WTC11 (cell line): ENCODE results near the gene GFOD1.

Experiments used
- MXD4 ChIP-seq: fragments of 250-450 bp; sonication (Bioruptor Pico); IDR thresholded peaks from 2 replicates; pipeline ENCODE4 v1.8.0; 2021; ENCODE audit warnings: mild to moderate bottlenecking, moderate library complexity, borderline replicate concordance
- TEAD4 ChIP-seq: sonication (generic); formaldehyde crosslinking; IDR thresholded peaks from 2 replicates; pipeline ENCODE4 v1.8.0; 2022; ENCODE audit warnings: mild to moderate bottlenecking, missing genetic modification reagents
- ZNF263 ChIP-seq: sonication (generic); formaldehyde crosslinking; IDR thresholded peaks from 2 replicates; pipeline ENCODE4 v1.8.1; 2022; ENCODE audit warnings: low read depth, mild to moderate bottlenecking, moderate library complexity, missing genetic modification reagents
- TF ChIP-seq, protein P1 (sequence below): fragments of 200-600 bp; IDR thresholded peaks from 2 replicates; pipeline ENCODE4 v1.8.0; 2022; ENCODE audit warnings: antibody characterized with exemption

DNA sequence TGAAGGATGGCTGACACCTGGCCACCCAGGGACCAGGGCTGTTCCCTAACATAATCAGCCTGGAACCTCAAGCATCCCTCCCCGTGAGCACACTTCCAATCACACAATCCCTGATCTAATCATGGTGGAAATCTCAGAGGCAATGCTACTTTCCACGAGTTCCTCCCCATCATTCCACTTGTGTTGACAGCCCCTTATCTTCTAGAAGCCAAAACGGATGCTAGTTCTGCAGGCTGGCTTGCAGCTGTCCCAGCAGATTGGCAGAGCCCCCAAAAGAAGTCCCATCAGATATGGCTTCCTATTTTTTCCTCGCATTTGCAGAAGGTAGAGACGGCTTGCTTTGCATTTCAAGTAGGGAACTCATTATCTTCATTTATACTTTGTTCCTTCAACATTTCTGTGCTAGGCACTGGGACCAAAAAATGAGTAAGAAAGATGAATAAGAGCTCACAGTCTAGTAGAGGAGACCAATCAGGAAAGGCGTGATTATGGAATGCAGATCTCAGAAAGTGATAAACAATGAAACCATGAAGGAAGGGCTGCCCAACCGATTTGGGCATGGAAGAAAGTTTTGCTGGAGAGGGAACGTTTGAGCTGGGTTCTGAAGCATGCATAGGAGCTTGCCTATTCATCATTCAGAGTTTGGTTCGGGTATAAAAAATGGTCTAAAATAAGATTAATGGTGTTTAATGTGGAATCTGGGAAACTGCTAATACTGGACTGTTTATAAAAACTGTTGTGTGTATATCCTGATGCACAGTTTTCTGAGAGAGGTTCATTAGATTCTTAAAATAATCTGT, 114.5 kb downstream of the GFOD1 start:
- no peak for TF ChIP-seq TEAD4 (CRISPR knock-in tag)
- TF ChIP-seq, protein P1, sequence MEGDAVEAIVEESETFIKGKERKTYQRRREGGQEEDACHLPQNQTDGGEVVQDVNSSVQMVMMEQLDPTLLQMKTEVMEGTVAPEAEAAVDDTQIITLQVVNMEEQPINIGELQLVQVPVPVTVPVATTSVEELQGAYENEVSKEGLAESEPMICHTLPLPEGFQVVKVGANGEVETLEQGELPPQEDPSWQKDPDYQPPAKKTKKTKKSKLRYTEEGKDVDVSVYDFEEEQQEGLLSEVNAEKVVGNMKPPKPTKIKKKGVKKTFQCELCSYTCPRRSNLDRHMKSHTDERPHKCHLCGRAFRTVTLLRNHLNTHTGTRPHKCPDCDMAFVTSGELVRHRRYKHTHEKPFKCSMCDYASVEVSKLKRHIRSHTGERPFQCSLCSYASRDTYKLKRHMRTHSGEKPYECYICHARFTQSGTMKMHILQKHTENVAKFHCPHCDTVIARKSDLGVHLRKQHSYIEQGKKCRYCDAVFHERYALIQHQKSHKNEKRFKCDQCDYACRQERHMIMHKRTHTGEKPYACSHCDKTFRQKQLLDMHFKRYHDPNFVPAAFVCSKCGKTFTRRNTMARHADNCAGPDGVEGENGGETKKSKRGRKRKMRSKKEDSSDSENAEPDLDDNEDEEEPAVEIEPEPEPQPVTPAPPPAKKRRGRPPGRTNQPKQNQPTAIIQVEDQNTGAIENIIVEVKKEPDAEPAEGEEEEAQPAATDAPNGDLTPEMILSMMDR = no peak
- no peak for TF ChIP-seq MXD4 (CRISPR knock-in tag)
- no peak for TF ChIP-seq ZNF263 (CRISPR knock-in tag)
